Fibroblast of lung (primary cell): ENCODE data around the gene AZIN2.

Source experiments
- CTCF ChIP-seq, 2 donors: IDR thresholded peaks in 1 of 2; conservative IDR thresholded peaks in 1 of 2; 1 replicate in 1 of 2; 2 replicates in 1 of 2; pipeline ENCODE4 v1.5.1; 2011 to 2012; ENCODE audit warnings: low read length in 2 of 2, control low read depth in 1 of 2, inconsistent platforms in 1 of 2, low read depth in 1 of 2, mild to moderate bottlenecking in 1 of 2
- EZH2 ChIP-seq: IDR thresholded peaks from 2 replicates; pipeline ENCODE4 v1.5.1; 2012; ENCODE audit warnings: low read length, control low read depth, mild to moderate bottlenecking; ENCODE audit errors: missing control alignments

- no peak for TF ChIP-seq EZH2
- no peak for TF ChIP-seq CTCF (conservative IDR thresholded peaks at IDR 0.05 in 1 of 2, IDR thresholded peaks at IDR 0.05 in 1 of 2; ENCODE audit: low read depth in 1 of 2, low read length in 2 of 2)
Observed at GRCh38 chr1:33150522-33150921, 69.6 kb downstream of the AZIN2 start.
